ENCODE results near the gene GPR6. TPM values are rescaled to one million over a fixed set of nuclear protein-coding genes. Genes with fewer than 3 reads are reported as not detected.

Gene GPR6
- total and polyA plus RNA-seq, 2 donors (not counting 3 experiments of a cell fraction or from before 2014, with no cell fraction given): not detected

DNA sequence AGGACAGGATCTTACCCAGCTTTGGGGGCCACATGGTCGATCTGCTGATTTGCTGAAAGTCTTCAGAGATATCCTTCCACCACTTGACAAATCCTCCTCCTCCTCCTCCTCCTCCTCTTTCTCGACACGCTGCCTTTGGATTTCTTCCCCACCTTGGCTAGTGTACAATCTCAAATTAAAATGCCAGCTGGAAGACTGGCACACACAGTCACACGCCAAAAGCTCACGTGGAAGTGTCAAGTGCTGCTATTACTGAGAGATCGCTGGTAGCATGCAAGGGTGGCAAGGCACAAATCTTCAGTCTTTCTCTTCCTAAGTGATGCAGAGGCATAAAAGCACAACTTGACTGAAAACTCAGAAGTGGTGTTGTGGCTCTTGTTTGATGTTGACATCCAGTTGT lies 35.3 kb downstream of the GPR6 start:
- Histone ChIP-seq H3K9me3 (replicated peaks; ENCODE audit: control insufficient read depth, insufficient read depth, low read length) (no peaks in the 10 kb centered on the region), H3K4me2 (ENCODE audit: insufficient read depth, low read length) (no peak overlapping the region), H2AFZ (ENCODE audit: low read depth, low read length) (no peak overlapping the region), H3K79me2 (ENCODE audit: control insufficient read depth, insufficient read depth, low read length) (no peaks in the 10 kb centered on the region), H3K4me1 (ENCODE audit: control insufficient read depth, extremely low read depth, insufficient read depth, low read length) (no peaks in the 10 kb centered on the region), H3K27ac (ENCODE audit: insufficient read depth, low read depth, low read length) (no peak overlapping the region), H3K9me1 (replicated peaks; ENCODE audit: control insufficient read depth, extremely low read depth, insufficient read depth, low read length) (no peaks in the 10 kb centered on the region), H4K20me1 (replicated peaks; ENCODE audit: control insufficient read depth, extremely low read depth, insufficient read depth, low read length) (no peaks in the 10 kb centered on the region), H3K9ac (replicated peaks; ENCODE audit: extremely low read depth, insufficient read depth, low read length) (no peak overlapping the region), H3K27me3 (ENCODE audit: control insufficient read depth in 2 of 2, insufficient read depth in 2 of 2, low read length in 2 of 2) (peaks cover 2 to 5% of the 10 kb centered on the region in 2 experiments), H3K4me3 (replicated peaks in 1 of 3; ENCODE audit: insufficient read depth in 1 of 3, low read depth in 1 of 3, low read length in 3 of 3) (no peak overlapping the region), H3K36me3 (ENCODE audit: control insufficient read depth in 2 of 2, extremely low read depth in 1 of 2, insufficient read depth in 2 of 2, low read length in 2 of 2) (no peaks in the 10 kb centered on the region)
- ChIA-PET POLR2A (no interaction called here), CTCF (no interaction called here)
- no TSS peak for BruUV-seq (replicated peaks)
- FAIRE-seq (no peak), DNase-seq (ENCODE audit: low read depth, low spot score) (no peak)
- intact Hi-C loops (cut with micrococcal nuclease) (no loop called here), dilution Hi-C loops (cut with MboI; ENCODE audit: extremely low pct_ligation_motif_present, low sequenced_read_pairs) (no loop called here)
- TF ChIP-seq JUN (IDR thresholded peaks at IDR 0.05; ENCODE audit: borderline replicate concordance, insufficient read depth, insufficient read length, low read depth) (no peak), GATA2 (IDR thresholded peaks at IDR 0.05; ENCODE audit: insufficient read depth, insufficient read length, low read depth, low read length) (no peak), MYC (IDR thresholded peaks at IDR 0.05; ENCODE audit: low read depth, low read length) (no peak), EZH2 (IDR thresholded peaks at IDR 0.05; ENCODE audit: borderline replicate concordance, low read depth, low read length, severe bottlenecking) (no peak), POLR2AphosphoS5 (IDR thresholded peaks at IDR 0.05; ENCODE audit: insufficient read depth, low read depth, low read length) (no peak), POLR2A (IDR thresholded peaks at IDR 0.05; ENCODE audit: low read depth, low read length) (no peak)
- TF ChIP-seq, protein P1, sequence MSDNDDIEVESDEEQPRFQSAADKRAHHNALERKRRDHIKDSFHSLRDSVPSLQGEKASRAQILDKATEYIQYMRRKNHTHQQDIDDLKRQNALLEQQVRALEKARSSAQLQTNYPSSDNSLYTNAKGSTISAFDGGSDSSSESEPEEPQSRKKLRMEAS (IDR thresholded peaks at IDR 0.05; ENCODE audit: insufficient read depth, insufficient read length): no peak
- TF ChIP-seq, protein P2, sequence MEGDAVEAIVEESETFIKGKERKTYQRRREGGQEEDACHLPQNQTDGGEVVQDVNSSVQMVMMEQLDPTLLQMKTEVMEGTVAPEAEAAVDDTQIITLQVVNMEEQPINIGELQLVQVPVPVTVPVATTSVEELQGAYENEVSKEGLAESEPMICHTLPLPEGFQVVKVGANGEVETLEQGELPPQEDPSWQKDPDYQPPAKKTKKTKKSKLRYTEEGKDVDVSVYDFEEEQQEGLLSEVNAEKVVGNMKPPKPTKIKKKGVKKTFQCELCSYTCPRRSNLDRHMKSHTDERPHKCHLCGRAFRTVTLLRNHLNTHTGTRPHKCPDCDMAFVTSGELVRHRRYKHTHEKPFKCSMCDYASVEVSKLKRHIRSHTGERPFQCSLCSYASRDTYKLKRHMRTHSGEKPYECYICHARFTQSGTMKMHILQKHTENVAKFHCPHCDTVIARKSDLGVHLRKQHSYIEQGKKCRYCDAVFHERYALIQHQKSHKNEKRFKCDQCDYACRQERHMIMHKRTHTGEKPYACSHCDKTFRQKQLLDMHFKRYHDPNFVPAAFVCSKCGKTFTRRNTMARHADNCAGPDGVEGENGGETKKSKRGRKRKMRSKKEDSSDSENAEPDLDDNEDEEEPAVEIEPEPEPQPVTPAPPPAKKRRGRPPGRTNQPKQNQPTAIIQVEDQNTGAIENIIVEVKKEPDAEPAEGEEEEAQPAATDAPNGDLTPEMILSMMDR (IDR thresholded peaks at IDR 0.05; ENCODE audit: extremely low read depth in 1 of 2, insufficient read depth in 1 of 2, low read depth in 1 of 2, low read length in 2 of 2): no peak
